RWPE2 (cell line): ENCODE data around the gene MYOG.

Source experiments
- ATAC-seq: fragments of 200-7000 bp; cut with Tn5 transposase; 3 replicates; pipeline ENCODE4 v1.9.1; 2021; ENCODE audit warnings: low read depth
- DNase-seq: peaks from one replicate; pipeline ENCODE4 v3.0.0-alpha.2; 2020; ENCODE audit warnings: low spot score
- H3K27ac ChIP-seq: fragments of 450-650 bp; 2 replicates; pipeline ENCODE4 v1.5.1; 2017; ENCODE audit warnings: mild to moderate bottlenecking; ENCODE audit not compliant: poor library complexity, severe bottlenecking
- H3K27me3 ChIP-seq: fragments of 250-450 bp; sonication (Bioruptor Pico); 2 replicates; pipeline ENCODE4 v1.5.1; 2021; ENCODE audit warnings: mild to moderate bottlenecking, moderate library complexity; ENCODE audit not compliant: insufficient read depth, poor library complexity, severe bottlenecking
- H3K36me3 ChIP-seq: fragments of 250-450 bp; sonication (Bioruptor Pico); 2 replicates; pipeline ENCODE4 v1.5.1; 2020; ENCODE audit warnings: low read depth, mild to moderate bottlenecking, moderate library complexity
- H3K4me1 ChIP-seq: fragments of 250-450 bp; sonication (Bioruptor Pico); 2 replicates; pipeline ENCODE4 v1.5.1; 2021; ENCODE audit warnings: mild to moderate bottlenecking, moderate library complexity; ENCODE audit not compliant: insufficient read depth, poor library complexity, severe bottlenecking
- H3K4me3 ChIP-seq: fragments of 250-450 bp; sonication (Bioruptor Pico); 2 replicates; pipeline ENCODE4 v1.5.1; 2021; ENCODE audit warnings: mild to moderate bottlenecking, moderate library complexity; ENCODE audit not compliant: severe bottlenecking
- H3K9me3 ChIP-seq: fragments of 250-450 bp; sonication (Bioruptor Pico); 2 replicates; pipeline ENCODE4 v1.5.1; 2021; ENCODE audit warnings: mild to moderate bottlenecking, moderate library complexity; ENCODE audit not compliant: severe bottlenecking
- TF ChIP-seq, protein P1 (sequence below): fragments of 450-650 bp; IDR thresholded peaks from one replicate; pipeline ENCODE4 v1.5.1; 2017; ENCODE audit warnings: mild to moderate bottlenecking, moderate library complexity; ENCODE audit not compliant: poor library complexity, severe bottlenecking

The MYOG gene

GRCh38 chr1:203077367-203077766, 8.4 kb downstream of the MYOG start:
- H3K27me3 ChIP-seq: no peaks in the 10 kb centered on the region
- H3K4me3 ChIP-seq: no peak overlapping the region
- no peaks in the 10 kb centered on the region for H3K4me1 ChIP-seq
- DNase-seq (no peak), ATAC-seq (no peak)
- H3K36me3 ChIP-seq: no peaks in the 10 kb centered on the region
- H3K27ac ChIP-seq: no peak overlapping the region
- H3K9me3 ChIP-seq: no peaks in the 10 kb centered on the region
- TF ChIP-seq, protein P1, sequence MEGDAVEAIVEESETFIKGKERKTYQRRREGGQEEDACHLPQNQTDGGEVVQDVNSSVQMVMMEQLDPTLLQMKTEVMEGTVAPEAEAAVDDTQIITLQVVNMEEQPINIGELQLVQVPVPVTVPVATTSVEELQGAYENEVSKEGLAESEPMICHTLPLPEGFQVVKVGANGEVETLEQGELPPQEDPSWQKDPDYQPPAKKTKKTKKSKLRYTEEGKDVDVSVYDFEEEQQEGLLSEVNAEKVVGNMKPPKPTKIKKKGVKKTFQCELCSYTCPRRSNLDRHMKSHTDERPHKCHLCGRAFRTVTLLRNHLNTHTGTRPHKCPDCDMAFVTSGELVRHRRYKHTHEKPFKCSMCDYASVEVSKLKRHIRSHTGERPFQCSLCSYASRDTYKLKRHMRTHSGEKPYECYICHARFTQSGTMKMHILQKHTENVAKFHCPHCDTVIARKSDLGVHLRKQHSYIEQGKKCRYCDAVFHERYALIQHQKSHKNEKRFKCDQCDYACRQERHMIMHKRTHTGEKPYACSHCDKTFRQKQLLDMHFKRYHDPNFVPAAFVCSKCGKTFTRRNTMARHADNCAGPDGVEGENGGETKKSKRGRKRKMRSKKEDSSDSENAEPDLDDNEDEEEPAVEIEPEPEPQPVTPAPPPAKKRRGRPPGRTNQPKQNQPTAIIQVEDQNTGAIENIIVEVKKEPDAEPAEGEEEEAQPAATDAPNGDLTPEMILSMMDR: no peak

GRCh38 chr1:203076031-203076511, 9.7 kb downstream of the MYOG start:
- Histone ChIP-seq H3K27ac (no peak overlapping the region), H3K4me3 (no peak overlapping the region), H3K9me3 (no peaks in the 10 kb centered on the region), H3K27me3 (no peaks in the 10 kb centered on the region), H3K4me1 (no peaks in the 10 kb centered on the region), H3K36me3 (no peaks in the 10 kb centered on the region)
- TF ChIP-seq, protein P1: no peak
- DNase-seq (no peak), ATAC-seq (no peak)

- ATAC-seq (no peak), DNase-seq (no peak)
- Histone ChIP-seq H3K4me3 (no peak overlapping the region), H3K27me3 (no peaks in the 10 kb centered on the region), H3K9me3 (no peaks in the 10 kb centered on the region), H3K4me1 (no peaks in the 10 kb centered on the region), H3K27ac (no peak overlapping the region), H3K36me3 (no peaks in the 10 kb centered on the region)
- TF ChIP-seq, protein P1: no peak
Observed at GRCh38 chr1:203075236-203076030, 10.4 kb downstream of the MYOG start.

GRCh38 chr1:203074610-203075009, 11.2 kb downstream of the MYOG start:
- Histone ChIP-seq H3K27ac (no peak overlapping the region), H3K27me3 (no peaks in the 10 kb centered on the region), H3K4me1 (no peaks in the 10 kb centered on the region), H3K36me3 (no peaks in the 10 kb centered on the region), H3K9me3 (no peaks in the 10 kb centered on the region), H3K4me3 (no peak overlapping the region)
- no peak for ATAC-seq
- TF ChIP-seq, protein P1: no peak
- DNase-seq: no peak

DNA sequence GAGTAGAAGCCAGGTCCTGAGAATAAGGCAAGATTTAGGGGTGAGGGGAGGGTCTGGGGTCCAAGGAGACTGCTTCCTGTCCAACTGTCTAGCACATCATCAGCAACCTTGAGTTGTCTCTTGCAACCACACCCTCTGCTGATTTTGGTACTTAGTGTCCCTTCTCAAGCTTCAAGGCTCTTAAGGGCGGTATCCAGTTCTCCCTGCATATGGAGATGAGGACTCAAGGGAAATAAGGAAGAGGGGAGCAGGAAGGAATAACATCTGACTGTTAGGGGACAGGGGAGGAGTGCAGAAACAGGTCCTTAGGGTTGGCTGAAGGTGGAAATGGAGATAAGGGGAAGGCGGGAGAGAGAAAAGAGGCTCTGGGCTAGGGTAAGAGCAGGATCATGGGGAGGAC, 12.3 kb downstream of the MYOG start:
- Histone ChIP-seq H3K4me3 (no peak overlapping the region), H3K36me3 (no peaks in the 10 kb centered on the region), H3K27ac (no peak overlapping the region), H3K4me1 (no peaks in the 10 kb centered on the region), H3K27me3 (no peaks in the 10 kb centered on the region), H3K9me3 (no peaks in the 10 kb centered on the region)
- ATAC-seq (no peak), DNase-seq (no peak)
- TF ChIP-seq, protein P1: no peak
